SU-DHL-6 (cell line): Measurements from ENCODE around the gene DNAAF8.

Experiments
- H2AFZ ChIP-seq: fragments of 200-600 bp; sonication (generic); 2 replicates; pipeline ENCODE4 v1.6.1; 2014; ENCODE audit warnings: low read depth, mild to moderate bottlenecking, moderate library complexity, mixed read lengths, antibody characterized with exemption, low read length; ENCODE audit not compliant: severe bottlenecking
- H3F3A ChIP-seq: fragments of 200-600 bp; shearing (Covaris generic); 2 replicates; pipeline ENCODE4 v1.6.0; 2016; ENCODE audit warnings: antibody characterized with exemption, mild to moderate bottlenecking; ENCODE audit not compliant: insufficient read depth
- H3K27ac ChIP-seq: fragments of 200-600 bp; sonication (generic); 2 replicates; pipeline ENCODE4 v1.5.1; 2016; ENCODE audit warnings: low read depth, mild to moderate bottlenecking, low read length, moderate library complexity, mixed read lengths
- H3K27me3 ChIP-seq: fragments of 200-600 bp; sonication (generic), shearing (Covaris generic); 2 replicates; pipeline ENCODE4 v1.6.0; 2014; ENCODE audit warnings: mild to moderate bottlenecking, low read length
- H3K36me3 ChIP-seq: fragments of 200-600 bp; sonication (generic); 2 replicates; pipeline ENCODE4 v1.6.1; 2014; ENCODE audit warnings: mild to moderate bottlenecking, low read length, mixed read lengths
- H3K4me2 ChIP-seq: fragments of 300-600, 200-600 bp; shearing (Covaris generic), sonication (generic); 2 replicates; pipeline ENCODE4 v1.6.0; 2014; ENCODE audit warnings: low read length, low read depth, mild to moderate bottlenecking; ENCODE audit not compliant: poor library complexity, severe bottlenecking
- H3K4me3 ChIP-seq: fragments of 200-600 bp; sonication (generic); 2 replicates; pipeline ENCODE4 v1.5.1; 2014; ENCODE audit warnings: antibody characterized with exemption, low read length, mild to moderate bottlenecking, mixed read lengths; ENCODE audit not compliant: insufficient read depth, poor library complexity, severe bottlenecking
- H3K79me2 ChIP-seq: fragments of 200-600 bp; sonication (generic); 2 replicates; pipeline ENCODE4 v1.6.1; 2014; ENCODE audit warnings: mild to moderate bottlenecking, low read length, moderate library complexity; ENCODE audit not compliant: insufficient read depth
- H3K9ac ChIP-seq: fragments of 200-600 bp; sonication (generic); 2 replicates; pipeline ENCODE4 v1.7.0; 2014; ENCODE audit warnings: mild to moderate bottlenecking, low read length
- H3K9me2 ChIP-seq: fragments of 200-600 bp; sonication (generic); replicated peaks from 2 replicates; pipeline ENCODE4 v1.6.1; 2014; ENCODE audit warnings: low read length; ENCODE audit not compliant: insufficient read depth
- H3K9me3 ChIP-seq: fragments of 200-600 bp; sonication (generic); 2 replicates; pipeline ENCODE4 v1.6.1; 2014; ENCODE audit warnings: low read length, mixed read lengths; ENCODE audit not compliant: insufficient read depth
- H4K20me1 ChIP-seq: fragments of 200-600 bp; sonication (generic); 2 replicates; pipeline ENCODE4 v1.6.1; 2014; ENCODE audit warnings: low read depth, mild to moderate bottlenecking, antibody characterized with exemption, low read length, moderate library complexity, mixed read lengths
- CTCF ChIP-seq: fragments of 200-600 bp; sonication (generic); IDR thresholded peaks from one replicate; pipeline ENCODE4 v1.5.1; 2017; ENCODE audit warnings: antibody characterized with exemption, mild to moderate bottlenecking, low read length, moderate library complexity; ENCODE audit not compliant: insufficient read depth, poor library complexity, severe bottlenecking
- EZH2phosphoT487 ChIP-seq: fragments of 200-600 bp; sonication (generic), shearing (Covaris generic); conservative IDR thresholded peaks from 2 replicates; pipeline ENCODE4 v1.6.1; 2018; ENCODE audit warnings: mild to moderate bottlenecking, antibody characterized with exemption, low read length, moderate library complexity, mixed read lengths

The DNAAF8 gene

GRCh38 chr16:4746215-4746614 is 11.9 kb downstream of the DNAAF8 start:
- no peak overlapping the region for H3K9ac ChIP-seq
- H2AFZ ChIP-seq: no peak overlapping the region
- H3K36me3 ChIP-seq: no peaks in the 10 kb centered on the region
- H3K9me2 ChIP-seq: no peaks in the 10 kb centered on the region
- H3K27me3 ChIP-seq: no peaks in the 10 kb centered on the region
- no peaks in the 10 kb centered on the region for H3K9me3 ChIP-seq
- no peaks in the 10 kb centered on the region for H4K20me1 ChIP-seq
- H3K27ac ChIP-seq: no peak overlapping the region
- TF ChIP-seq CTCF (no peak), EZH2phosphoT487 (no peak)
- H3F3A ChIP-seq: no peaks in the 10 kb centered on the region
- H3K79me2 ChIP-seq: no peaks in the 10 kb centered on the region
- H3K4me2 ChIP-seq: no peak overlapping the region
- H3K4me3 ChIP-seq: no peak overlapping the region

DNA sequence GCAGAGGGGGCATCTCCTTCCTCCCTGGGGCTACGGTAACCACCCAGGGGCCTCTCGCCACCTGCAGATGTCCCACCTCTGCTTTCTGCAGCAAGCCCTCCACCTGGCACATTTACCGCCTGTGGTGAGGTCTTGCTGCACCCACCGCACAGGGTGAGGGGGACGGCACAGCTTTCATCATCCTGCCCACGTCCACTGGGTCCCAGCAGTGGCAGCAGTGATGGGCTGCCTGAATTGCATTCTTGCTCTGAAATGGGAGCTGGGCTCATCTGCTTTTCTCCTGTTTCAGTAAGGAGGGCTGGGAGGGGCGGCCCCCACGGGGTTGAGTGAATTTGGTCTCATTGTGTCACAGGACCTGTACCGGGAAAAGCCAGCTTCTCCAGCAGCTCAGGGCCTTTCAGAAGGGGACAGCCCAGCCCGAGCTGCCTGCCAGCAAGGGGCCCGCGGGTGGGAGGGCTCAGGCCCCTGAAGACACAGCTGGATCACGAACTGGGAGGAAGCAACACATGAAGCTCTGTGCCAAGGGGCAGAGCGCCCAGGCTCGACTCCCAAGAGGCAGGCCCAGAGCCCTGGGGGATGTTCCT is 12.7 kb downstream of the DNAAF8 start:
- Histone ChIP-seq H3F3A (no peaks in the 10 kb centered on the region), H3K4me3 (no peak overlapping the region), H4K20me1 (no peaks in the 10 kb centered on the region), H3K9me3 (no peaks in the 10 kb centered on the region), H3K27ac (peak overlapping the region; percentile 31), H3K9ac (peak overlapping the region; percentile 19; the same call in 1 of the 2 replicates), H3K27me3 (no peaks in the 10 kb centered on the region), H3K4me2 (no peak overlapping the region), H2AFZ (no peak overlapping the region), H3K9me2 (no peaks in the 10 kb centered on the region), H3K79me2 (no peaks in the 10 kb centered on the region), H3K36me3 (no peaks in the 10 kb centered on the region)
- TF ChIP-seq EZH2phosphoT487: no peak
- no peak for TF ChIP-seq CTCF

- Histone ChIP-seq H2AFZ (no peak overlapping the region), H4K20me1 (no peaks in the 10 kb centered on the region), H3K27me3 (no peaks in the 10 kb centered on the region), H3K4me2 (peak overlapping the region; percentile 16), H3K9me2 (no peaks in the 10 kb centered on the region), H3K4me3 (no peak overlapping the region), H3F3A (no peaks in the 10 kb centered on the region), H3K36me3 (no peaks in the 10 kb centered on the region), H3K9me3 (no peaks in the 10 kb centered on the region), H3K27ac (peak overlapping the region; percentile 31), H3K9ac (no peak overlapping the region), H3K79me2 (no peaks in the 10 kb centered on the region)
- TF ChIP-seq CTCF (no peak), EZH2phosphoT487 (no peak)
Observed at GRCh38 chr16:4747906-4748681, 13.8 kb downstream of the DNAAF8 start.
